ENCODE data around the gene SLC25A11.

DNA sequence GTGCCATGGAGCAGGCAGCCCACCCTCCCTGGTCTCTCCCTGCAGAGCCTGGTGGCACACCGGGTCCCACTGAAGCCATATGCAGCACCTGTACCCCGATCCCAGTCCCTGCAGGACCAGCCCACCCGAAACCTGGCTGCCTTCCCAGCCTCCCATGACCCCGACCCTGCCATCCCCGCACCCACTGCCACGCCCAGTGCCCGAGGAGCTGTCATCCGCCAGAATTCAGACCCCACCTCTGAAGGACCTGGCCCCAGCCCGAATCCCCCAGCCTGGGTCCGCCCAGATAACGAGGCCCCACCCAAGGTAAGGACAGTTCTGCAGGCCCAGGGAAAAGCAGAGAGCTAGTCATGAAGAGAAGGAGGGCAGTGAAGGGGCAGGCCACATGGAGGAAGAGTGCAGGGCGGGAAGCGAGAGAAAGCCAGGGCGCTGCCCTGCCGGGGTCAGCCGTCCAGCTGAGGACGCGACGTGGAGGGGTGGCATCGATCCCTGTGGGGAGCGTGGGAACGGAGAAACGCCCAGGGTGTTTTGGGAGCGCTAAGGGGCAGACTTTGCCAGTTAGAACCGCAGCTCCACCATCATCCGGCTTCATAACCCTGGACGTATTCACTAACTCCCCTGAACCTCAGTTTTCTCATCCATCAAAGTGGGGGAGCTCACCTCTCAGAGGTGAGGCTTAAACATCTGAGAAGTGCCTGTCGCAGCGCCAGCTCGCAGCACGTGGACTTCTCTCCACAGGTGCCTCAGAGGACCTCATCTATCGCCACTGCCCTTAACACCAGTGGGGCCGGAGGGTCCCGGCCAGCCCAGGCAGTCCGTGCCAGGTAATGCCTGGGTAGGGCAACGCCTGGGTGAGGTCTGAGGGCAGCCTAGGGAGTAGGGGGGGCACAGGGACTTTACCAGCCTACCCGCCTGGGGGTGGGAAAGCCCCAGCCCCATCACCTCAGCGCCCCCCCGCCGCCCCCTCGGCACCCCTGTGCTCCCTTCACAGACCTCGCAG is 48.1 kb downstream of the SLC25A11 start:
- no peak for TF ChIP-seq POLR2A (IDR thresholded peaks at IDR 0.05)
- TF ChIP-seq, protein P1, sequence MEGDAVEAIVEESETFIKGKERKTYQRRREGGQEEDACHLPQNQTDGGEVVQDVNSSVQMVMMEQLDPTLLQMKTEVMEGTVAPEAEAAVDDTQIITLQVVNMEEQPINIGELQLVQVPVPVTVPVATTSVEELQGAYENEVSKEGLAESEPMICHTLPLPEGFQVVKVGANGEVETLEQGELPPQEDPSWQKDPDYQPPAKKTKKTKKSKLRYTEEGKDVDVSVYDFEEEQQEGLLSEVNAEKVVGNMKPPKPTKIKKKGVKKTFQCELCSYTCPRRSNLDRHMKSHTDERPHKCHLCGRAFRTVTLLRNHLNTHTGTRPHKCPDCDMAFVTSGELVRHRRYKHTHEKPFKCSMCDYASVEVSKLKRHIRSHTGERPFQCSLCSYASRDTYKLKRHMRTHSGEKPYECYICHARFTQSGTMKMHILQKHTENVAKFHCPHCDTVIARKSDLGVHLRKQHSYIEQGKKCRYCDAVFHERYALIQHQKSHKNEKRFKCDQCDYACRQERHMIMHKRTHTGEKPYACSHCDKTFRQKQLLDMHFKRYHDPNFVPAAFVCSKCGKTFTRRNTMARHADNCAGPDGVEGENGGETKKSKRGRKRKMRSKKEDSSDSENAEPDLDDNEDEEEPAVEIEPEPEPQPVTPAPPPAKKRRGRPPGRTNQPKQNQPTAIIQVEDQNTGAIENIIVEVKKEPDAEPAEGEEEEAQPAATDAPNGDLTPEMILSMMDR (IDR thresholded peaks at IDR 0.05), result no peak

Data from uterus (tissue), 2 donors.